Hepatocyte (in vitro differentiated cells): ENCODE data around the gene CAPN15. TPM values are rescaled to one million over a fixed set of nuclear protein-coding genes. Genes with fewer than 3 reads are reported as not detected.

Experiments used
- DNase-seq: peaks from one replicate; pipeline ENCODE4 v3.0.0-alpha.2; 2016; ENCODE audit warnings: low spot score
- H2AFZ ChIP-seq: fragments of 200-600 bp; sonication (generic); 2 replicates; pipeline ENCODE4 v1.6.0; 2016; ENCODE audit warnings: antibody characterized with exemption, mild to moderate bottlenecking
- H3K27ac ChIP-seq: fragments of 200-600 bp; sonication (generic); 2 replicates; pipeline ENCODE4 v1.5.1; 2016; ENCODE audit warnings: mild to moderate bottlenecking
- H3K27me3 ChIP-seq: fragments of 200-600 bp; sonication (generic); 2 replicates; pipeline ENCODE4 v1.6.1; 2016
- H3K36me3 ChIP-seq: fragments of 200-600 bp; sonication (generic); replicated peaks from 2 replicates; pipeline ENCODE4 v1.5.1; 2016; ENCODE audit warnings: low read depth; ENCODE audit not compliant: insufficient read depth
- H3K4me1 ChIP-seq: fragments of 200-600 bp; sonication (generic); 2 replicates; pipeline ENCODE4 v1.5.1; 2016; ENCODE audit warnings: mild to moderate bottlenecking, moderate library complexity; ENCODE audit not compliant: insufficient read depth
- H3K4me2 ChIP-seq: fragments of 200-600 bp; sonication (generic); 2 replicates; pipeline ENCODE4 v1.6.0; 2016
- H3K4me3 ChIP-seq: fragments of 200-600 bp; sonication (generic); 2 replicates; pipeline ENCODE4 v1.5.1; 2016; ENCODE audit warnings: mild to moderate bottlenecking
- H3K79me2 ChIP-seq: fragments of 200-600 bp; sonication (generic); 2 replicates; pipeline ENCODE4 v1.6.0; 2017; ENCODE audit warnings: mild to moderate bottlenecking
- H3K9me2 ChIP-seq: fragments of 200-600 bp; sonication (generic); replicated peaks from 2 replicates; pipeline ENCODE4 v1.6.0; 2017; ENCODE audit warnings: mild to moderate bottlenecking; ENCODE audit not compliant: insufficient read depth
- H3K9me3 ChIP-seq: fragments of 200-600 bp; sonication (generic); 2 replicates; pipeline ENCODE4 v1.5.1; 2016; ENCODE audit warnings: low read depth, mild to moderate bottlenecking
- H4K20me1 ChIP-seq: fragments of 200-600 bp; sonication (generic); 2 replicates; pipeline ENCODE4 v1.6.0; 2016; ENCODE audit warnings: mild to moderate bottlenecking; ENCODE audit not compliant: insufficient read depth, poor library complexity, severe bottlenecking
- CTCF ChIP-seq: fragments of 200-600 bp; sonication (generic); IDR thresholded peaks from 2 replicates; pipeline ENCODE4 v1.5.1; 2016; ENCODE audit warnings: antibody characterized with exemption, mild to moderate bottlenecking; ENCODE audit not compliant: poor library complexity
- EZH2 ChIP-seq: fragments of 200-600 bp; sonication (generic); IDR thresholded peaks from 2 replicates; pipeline ENCODE4 v1.6.1; 2016; ENCODE audit warnings: antibody characterized with exemption, mild to moderate bottlenecking, borderline replicate concordance
- EZH2phosphoT487 ChIP-seq: fragments of 200-600 bp; sonication (generic); IDR thresholded peaks from one replicate; pipeline ENCODE4 v1.6.1; 2018; ENCODE audit warnings: antibody characterized with exemption, mild to moderate bottlenecking, low read depth, moderate library complexity; ENCODE audit not compliant: unreplicated experiment, severe bottlenecking
- WGBS: methylation state at CpG from one replicate; pipeline ENCODE4 v1.1.6; 2016; ENCODE audit warnings: low lambda C conversion rate; ENCODE audit errors: missing lambda C conversion rate; 5-methylcytosine and 5-hydroxymethylcytosine counted together
- polyA plus RNA-seq: library from polyadenylated mRNA; unstranded; fragments of >200 nt; fragmentation: Nextera tagmentation; extraction: Ambion mirVana; gene quantifications from 2 replicates; pipeline ENCODE4 v1.2.1, GENCODE V29; 2016
- total RNA-seq: library from RNA; depleted of rRNA; stranded (reverse); fragments of >200 nt; gene quantifications from 2 replicates; pipeline ENCODE4 v1.2.3, GENCODE V29; 2014

CAPN15 gene
- total and polyA plus RNA-seq, 2 experiments from 2014 or later: 41.7 to 42.7 TPM

- H3K4me2 ChIP-seq: no peak overlapping the region
- no peak overlapping the region for H3K4me3 ChIP-seq
- 96% methylated on average over 30 of the region's 34 CpGs for WGBS
- no peaks in the 10 kb centered on the region for H3K9me2 ChIP-seq
- peaks cover 17% of the 10 kb centered on the region for H3K4me1 ChIP-seq
- no peak for DNase-seq
- H4K20me1 ChIP-seq: peaks cover 17% of the 10 kb centered on the region
- TF ChIP-seq CTCF (no peak), EZH2 (no peak), EZH2phosphoT487 (no peak)
- no peak overlapping the region for H2AFZ ChIP-seq
- H3K9me3 ChIP-seq: no peaks in the 10 kb centered on the region
- no peak overlapping the region for H3K27ac ChIP-seq
- no peaks in the 10 kb centered on the region for H3K36me3 ChIP-seq
- H3K27me3 ChIP-seq: no peaks in the 10 kb centered on the region
- peaks cover 87% of the 10 kb centered on the region for H3K79me2 ChIP-seq
These were observed 12.5 kb downstream of the CAPN15 start for GRCh38 chr16:539901-540530.

- Histone ChIP-seq H3K4me2 (no peak overlapping the region), H3K79me2 (peaks cover 86% of the 10 kb centered on the region), H3K9me2 (no peaks in the 10 kb centered on the region), H3K4me3 (no peak overlapping the region), H3K27ac (no peak overlapping the region), H3K9me3 (no peaks in the 10 kb centered on the region), H3K27me3 (no peaks in the 10 kb centered on the region), H2AFZ (no peak overlapping the region), H3K36me3 (no peaks in the 10 kb centered on the region), H4K20me1 (peaks cover 18% of the 10 kb centered on the region), H3K4me1 (peaks cover 11% of the 10 kb centered on the region)
- TF ChIP-seq CTCF: no peak
- no peak for TF ChIP-seq EZH2
- TF ChIP-seq EZH2phosphoT487: no peak
- WGBS: 97% methylated on average over 25 of the region's 29 CpGs
- DNase-seq: no peak
These were observed 13.3 kb downstream of the CAPN15 start for GRCh38 chr16:540645-541340.

GRCh38 chr16:543301-544164 is 16.0 kb downstream of the CAPN15 start:
- Histone ChIP-seq H2AFZ (no peak overlapping the region), H3K4me3 (no peak overlapping the region), H3K4me2 (peak overlapping the region; percentile 62), H3K9me3 (no peaks in the 10 kb centered on the region), H3K9me2 (no peaks in the 10 kb centered on the region), H3K4me1 (peaks cover 7% of the 10 kb centered on the region), H3K36me3 (no peaks in the 10 kb centered on the region), H3K79me2 (peaks cover 58% of the 10 kb centered on the region), H3K27me3 (no peaks in the 10 kb centered on the region), H4K20me1 (peaks cover 14% of the 10 kb centered on the region), H3K27ac (peak overlapping the region; percentile 94)
- 84% methylated on average over 28 of the region's 51 CpGs for WGBS
- DNase-seq: peak; percentile 75
- TF ChIP-seq EZH2phosphoT487 (no peak), EZH2 (no peak), CTCF (no peak)
